Suprapubic skin (tissue), 4 donors: ENCODE measurements around the gene CELSR1. TPM values are rescaled to one million over a fixed set of nuclear protein-coding genes. Genes with fewer than 3 reads are reported as not detected.

ENCODE experiments used
- DNase-seq, 2 donors: peaks; one replicate each; pipeline ENCODE4 v3.0.0-alpha.2; 2019; ENCODE audit warnings: low spot score in 2 of 2
- H3K27ac ChIP-seq: fragments of 200-600 bp; sonication (generic); one replicate; pipeline ENCODE4 v1.5.1; 2019
- H3K27me3 ChIP-seq: fragments of 200-600 bp; sonication (generic); one replicate; pipeline ENCODE4 v1.5.1; 2019
- H3K36me3 ChIP-seq: fragments of 200-600 bp; sonication (generic); one replicate; pipeline ENCODE4 v1.5.1; 2019
- H3K4me1 ChIP-seq: fragments of 200-600 bp; sonication (generic); one replicate; pipeline ENCODE4 v1.5.1; 2019
- H3K4me3 ChIP-seq: fragments of 200-600 bp; sonication (generic); one replicate; pipeline ENCODE4 v1.5.1; 2019; ENCODE audit warnings: mild to moderate bottlenecking
- H3K9me3 ChIP-seq: fragments of 200-600 bp; sonication (generic); one replicate; pipeline ENCODE4 v1.5.1; 2019
- EP300 ChIP-seq: sonication (generic); formaldehyde crosslinking; IDR thresholded peaks from one replicate; pipeline ENCODE4 v1.6.1; 2017; ENCODE audit warnings: antibody characterized with exemption
- POLR2A ChIP-seq, 2 donors: fragments of 450-650 bp; IDR thresholded peaks; one replicate each; pipeline ENCODE4 v1.6.1; 2017; ENCODE audit warnings: antibody characterized with exemption in 2 of 2, mild to moderate bottlenecking in 2 of 2, moderate library complexity in 2 of 2
- POLR2AphosphoS5 ChIP-seq, 3 donors: sonication (generic); formaldehyde crosslinking; IDR thresholded peaks; one replicate each; pipeline ENCODE4 v1.6.1; 2017; ENCODE audit warnings: antibody characterized with exemption in 3 of 3
- WGBS: methylation state at CpG from one replicate; pipeline ENCODE4 v1.1.5; 2018; 5-methylcytosine and 5-hydroxymethylcytosine counted together
- total RNA-seq, 4 donors: library from RNA; depleted of rRNA; stranded (reverse); fragments of >200 nt; gene quantifications; one replicate each; pipeline ENCODE4 v1.1.0, GENCODE V29; 2016
- TF ChIP-seq, protein P1 (sequence below), 2 donors: fragments of 200-600 bp in 1 of 2; fragments of 450-650 bp in 1 of 2; sonication (generic) in 1 of 2; IDR thresholded peaks; one replicate each; pipeline ENCODE4 v1.5.1; 2016 to 2019; ENCODE audit warnings: antibody characterized with exemption in 2 of 2, mild to moderate bottlenecking in 1 of 2, moderate library complexity in 1 of 2

The CELSR1 gene
- total RNA-seq, 4 donors from 2014 or later: 75.6 to 102 (median 77.5) TPM

DNA sequence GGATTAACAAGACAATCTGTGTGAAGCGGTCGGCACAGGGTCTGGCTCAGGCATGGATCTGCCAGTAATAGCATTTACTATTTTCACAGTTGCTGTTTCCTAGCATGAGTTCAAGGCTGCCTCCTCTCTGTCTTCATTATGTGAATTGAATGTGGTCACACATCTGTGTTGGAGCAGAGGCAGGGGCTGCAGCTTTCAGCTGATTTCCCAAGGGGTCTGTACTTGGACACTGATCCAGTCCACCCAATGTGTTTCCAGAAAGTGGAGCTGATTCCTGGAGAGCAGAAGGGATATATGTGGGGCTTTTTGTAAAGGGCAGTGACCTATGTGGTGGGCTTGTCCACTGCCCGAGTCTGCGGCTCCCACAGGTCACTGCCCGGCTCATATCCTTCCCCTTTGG is 3.5 kb upstream of the CELSR1 start:
- no peaks in the 10 kb centered on the region for H3K36me3 ChIP-seq
- DNase-seq: no peak
- H3K27ac ChIP-seq: no peak overlapping the region
- H3K9me3 ChIP-seq: no peaks in the 10 kb centered on the region
- TF ChIP-seq EP300: no peak
- TF ChIP-seq, protein P1, sequence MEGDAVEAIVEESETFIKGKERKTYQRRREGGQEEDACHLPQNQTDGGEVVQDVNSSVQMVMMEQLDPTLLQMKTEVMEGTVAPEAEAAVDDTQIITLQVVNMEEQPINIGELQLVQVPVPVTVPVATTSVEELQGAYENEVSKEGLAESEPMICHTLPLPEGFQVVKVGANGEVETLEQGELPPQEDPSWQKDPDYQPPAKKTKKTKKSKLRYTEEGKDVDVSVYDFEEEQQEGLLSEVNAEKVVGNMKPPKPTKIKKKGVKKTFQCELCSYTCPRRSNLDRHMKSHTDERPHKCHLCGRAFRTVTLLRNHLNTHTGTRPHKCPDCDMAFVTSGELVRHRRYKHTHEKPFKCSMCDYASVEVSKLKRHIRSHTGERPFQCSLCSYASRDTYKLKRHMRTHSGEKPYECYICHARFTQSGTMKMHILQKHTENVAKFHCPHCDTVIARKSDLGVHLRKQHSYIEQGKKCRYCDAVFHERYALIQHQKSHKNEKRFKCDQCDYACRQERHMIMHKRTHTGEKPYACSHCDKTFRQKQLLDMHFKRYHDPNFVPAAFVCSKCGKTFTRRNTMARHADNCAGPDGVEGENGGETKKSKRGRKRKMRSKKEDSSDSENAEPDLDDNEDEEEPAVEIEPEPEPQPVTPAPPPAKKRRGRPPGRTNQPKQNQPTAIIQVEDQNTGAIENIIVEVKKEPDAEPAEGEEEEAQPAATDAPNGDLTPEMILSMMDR (IDR thresholded peaks at IDR 0.05): no peak
- no peak overlapping the region for H3K4me3 ChIP-seq
- peaks cover 36% of the 10 kb centered on the region for H3K27me3 ChIP-seq
- H3K4me1 ChIP-seq: peaks cover 55% of the 10 kb centered on the region
- WGBS: 94% methylated on average over 2 of the region's 5 CpGs

DNA sequence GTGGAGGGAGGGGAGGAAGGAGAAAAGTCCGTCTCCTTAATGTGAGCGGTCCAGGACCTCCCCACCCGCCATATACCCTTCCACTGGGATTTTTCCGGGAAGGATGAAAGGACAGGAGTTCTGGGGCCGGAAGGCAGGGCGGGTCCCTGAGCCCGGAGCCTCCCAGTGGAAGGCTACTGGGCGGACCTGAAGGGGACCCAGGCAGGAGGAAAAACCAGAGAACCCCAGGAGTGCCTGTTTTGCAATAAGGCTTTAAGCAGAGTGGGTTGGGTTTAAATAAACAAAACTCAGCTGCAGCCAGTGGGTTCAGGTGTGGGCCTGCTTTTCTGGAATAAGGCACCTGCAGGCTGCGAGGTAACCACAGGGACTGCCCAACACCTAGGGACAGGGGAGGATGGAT is 1.7 kb upstream of the CELSR1 start:
- Histone ChIP-seq H3K9me3 (no peaks in the 10 kb centered on the region), H3K4me1 (peaks cover 43% of the 10 kb centered on the region), H3K27me3 (peaks cover 37% of the 10 kb centered on the region), H3K4me3 (peak overlapping the region; percentile 63), H3K36me3 (no peaks in the 10 kb centered on the region), H3K27ac (no peak overlapping the region)
- no peak for DNase-seq
- no peak for TF ChIP-seq POLR2A (IDR thresholded peaks at IDR 0.05)
- WGBS: 30% methylated on average over 9 of the region's 9 CpGs

DNA sequence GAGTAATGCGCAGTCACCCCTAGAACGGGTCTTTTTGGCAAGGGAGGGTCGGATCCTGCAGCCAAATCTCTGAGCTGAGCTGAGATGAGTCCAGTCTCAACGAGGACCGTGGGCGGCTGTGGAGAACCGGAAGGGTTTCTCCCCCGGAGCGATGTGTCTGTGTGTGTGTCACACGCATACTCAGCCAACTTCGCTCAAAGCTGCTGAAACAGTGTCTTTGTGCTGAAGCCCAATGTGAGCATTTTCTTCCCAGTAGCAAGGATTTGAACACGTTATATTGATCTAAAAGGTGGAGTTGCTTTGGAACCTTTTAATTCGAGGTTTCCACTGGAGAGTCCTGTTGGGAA is 1.4 kb upstream of the CELSR1 start:
- peak overlapping the region; percentile 69 for H3K27ac ChIP-seq
- TF ChIP-seq, protein P1 (IDR thresholded peaks at IDR 0.05): no peak
- no peak for TF ChIP-seq EP300
- no peak for TF ChIP-seq POLR2AphosphoS5 (IDR thresholded peaks at IDR 0.05)
- TF ChIP-seq POLR2A (IDR thresholded peaks at IDR 0.05): no peak
- H3K36me3 ChIP-seq: no peaks in the 10 kb centered on the region
- H3K4me3 ChIP-seq: peak overlapping the region; percentile 63
- no peaks in the 10 kb centered on the region for H3K9me3 ChIP-seq
- no peak for DNase-seq
- 4% methylated on average over 8 of the region's 13 CpGs for WGBS
- peaks cover 37% of the 10 kb centered on the region for H3K27me3 ChIP-seq
- H3K4me1 ChIP-seq: peaks cover 43% of the 10 kb centered on the region

DNA sequence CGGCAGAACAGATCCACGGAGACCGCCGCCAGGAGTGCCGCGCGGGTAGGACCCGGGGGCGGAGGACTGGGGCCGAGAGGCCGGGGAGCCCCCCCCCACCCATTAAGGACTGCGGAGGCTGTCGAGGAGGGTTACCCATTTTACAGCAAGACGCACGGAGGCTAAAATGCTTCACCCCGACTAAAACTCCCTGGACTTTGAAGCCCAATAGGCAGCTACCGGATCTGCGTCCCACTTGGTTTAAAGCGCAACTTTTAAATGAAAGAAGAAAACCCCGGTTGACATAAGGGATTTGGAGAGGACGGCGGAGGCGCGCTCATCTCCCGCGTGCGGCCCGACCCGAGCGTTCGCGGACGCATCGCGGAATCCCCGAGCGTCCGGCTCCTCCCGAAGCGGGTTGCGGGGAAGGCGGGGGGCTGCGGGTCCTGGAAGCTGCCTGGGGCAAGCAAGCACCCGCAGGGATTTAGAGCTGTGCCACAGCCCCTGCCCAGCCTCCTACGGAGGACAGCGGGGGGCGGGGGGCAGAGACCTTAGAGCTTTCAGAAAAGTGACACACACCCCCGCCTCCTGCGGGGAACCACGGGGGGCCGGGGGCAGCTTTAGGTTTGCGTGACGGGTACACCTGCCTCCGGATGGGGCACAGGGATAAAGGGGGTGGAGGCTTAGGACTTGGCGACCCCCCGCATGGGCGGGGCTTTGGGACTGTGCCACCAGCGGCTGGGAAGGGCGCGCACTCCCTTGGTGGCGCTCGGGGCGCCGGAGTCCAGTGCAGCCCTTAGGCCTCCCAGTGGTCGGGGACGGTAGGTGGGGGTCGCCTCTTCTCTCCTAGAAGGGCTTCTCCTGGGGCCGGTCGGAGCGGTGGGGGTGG is 760 bp upstream of the CELSR1 start:
- Histone ChIP-seq H3K4me3 (peak overlapping the region; percentile 63), H3K9me3 (no peaks in the 10 kb centered on the region), H3K27me3 (peaks cover 37% of the 10 kb centered on the region), H3K4me1 (peaks cover 43% of the 10 kb centered on the region), H3K27ac (peak overlapping the region; percentile 69), H3K36me3 (no peaks in the 10 kb centered on the region)
- DNase-seq: no peak
- TF ChIP-seq EP300: no peak
- TF ChIP-seq, protein P1 (IDR thresholded peaks at IDR 0.05): peak in 1 of 2 donors; percentile 6
- WGBS: 1% methylated on average over 15 of the region's 70 CpGs

DNA sequence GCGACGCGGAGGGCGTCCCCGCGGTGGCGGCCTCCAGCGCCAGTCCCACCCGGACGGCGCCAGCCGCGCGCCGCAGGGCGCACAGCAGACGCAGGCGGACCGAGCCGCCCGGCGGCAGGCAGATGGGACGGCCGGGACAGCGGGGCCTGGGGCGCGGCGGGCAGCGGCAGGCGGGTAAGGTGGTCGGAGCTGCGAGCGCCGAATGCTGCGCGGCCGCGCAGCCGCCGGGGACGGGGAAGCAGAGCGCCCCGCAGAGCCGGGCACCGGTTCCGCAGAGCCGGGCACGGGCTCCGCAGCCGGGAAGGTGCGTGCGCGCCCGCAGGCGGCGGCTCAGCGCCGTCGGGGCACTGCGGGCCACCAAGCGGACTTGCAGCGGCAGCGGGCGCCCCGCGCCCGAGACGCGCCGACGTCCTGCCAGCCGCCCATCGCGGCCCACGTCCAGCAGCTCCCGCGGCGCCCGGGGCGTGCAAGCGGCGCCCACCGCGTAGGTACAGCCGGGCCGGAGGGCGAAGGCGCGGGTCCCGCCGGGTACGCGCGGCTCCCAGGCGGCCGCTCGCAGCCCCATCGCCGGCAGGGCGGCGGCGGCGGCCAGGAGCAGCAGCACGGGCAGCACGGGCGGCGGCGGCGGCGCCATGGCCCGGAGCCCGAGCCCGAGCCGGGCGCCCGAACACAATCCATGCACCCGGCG is 739 bp downstream of the CELSR1 start:
- Histone ChIP-seq H3K36me3 (no peaks in the 10 kb centered on the region), H3K27me3 (peaks cover 37% of the 10 kb centered on the region), H3K27ac (peak overlapping the region; percentile 64), H3K4me3 (peak overlapping the region; percentile 63), H3K4me1 (peaks cover 42% of the 10 kb centered on the region), H3K9me3 (no peaks in the 10 kb centered on the region)
- DNase-seq: no peak
- 3% methylated on average over 15 of the region's 118 CpGs for WGBS
- TF ChIP-seq POLR2AphosphoS5 (IDR thresholded peaks at IDR 0.05): no peak

DNA sequence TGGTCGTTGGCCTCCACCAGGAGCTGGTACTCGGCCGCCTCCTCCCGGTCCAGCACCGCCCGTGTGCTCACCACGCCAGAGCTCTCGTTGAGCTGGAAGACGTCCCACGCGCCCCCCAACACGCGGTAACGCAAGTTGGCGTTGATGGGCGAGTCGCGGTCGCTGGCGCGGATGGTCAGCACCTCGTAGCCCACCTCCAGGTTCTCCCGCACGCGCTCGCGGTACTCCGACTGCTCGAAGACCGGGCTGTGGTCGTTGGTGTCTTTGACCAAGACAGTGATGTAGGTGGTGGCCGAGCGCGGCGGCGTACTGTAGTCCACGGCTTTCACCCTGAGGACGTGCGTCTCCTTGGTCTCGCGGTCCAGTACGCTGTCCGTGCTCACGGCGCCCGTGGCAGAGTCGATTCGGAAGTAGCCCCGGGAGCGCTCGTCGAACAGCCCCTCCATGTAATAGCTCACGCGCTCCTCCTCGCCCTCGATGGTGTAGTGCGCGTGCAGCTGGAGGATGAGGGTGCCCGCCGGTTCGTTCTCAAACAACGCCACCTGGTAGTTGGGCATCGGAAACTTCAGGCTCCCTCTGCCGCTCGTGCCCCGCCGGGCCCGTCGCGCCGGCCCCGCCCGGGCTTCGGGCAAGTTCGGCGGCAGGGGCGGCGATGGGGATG is 1.4 kb downstream of the CELSR1 start:
- TF ChIP-seq, protein P1 (IDR thresholded peaks at IDR 0.05): no peak
- TF ChIP-seq POLR2A (IDR thresholded peaks at IDR 0.05) (no peak), EP300 (no peak), POLR2AphosphoS5 (IDR thresholded peaks at IDR 0.05) (no peak)
- WGBS: 92% methylated on average over 40 of the region's 78 CpGs
- Histone ChIP-seq H3K4me3 (peak overlapping the region; percentile 63), H3K27ac (no peak overlapping the region), H3K36me3 (no peaks in the 10 kb centered on the region), H3K9me3 (no peaks in the 10 kb centered on the region), H3K27me3 (peaks cover 37% of the 10 kb centered on the region), H3K4me1 (peaks cover 42% of the 10 kb centered on the region)
- DNase-seq: no peak
